ENCODE measurements around the gene UPP2.

The UPP2 gene

DNA sequence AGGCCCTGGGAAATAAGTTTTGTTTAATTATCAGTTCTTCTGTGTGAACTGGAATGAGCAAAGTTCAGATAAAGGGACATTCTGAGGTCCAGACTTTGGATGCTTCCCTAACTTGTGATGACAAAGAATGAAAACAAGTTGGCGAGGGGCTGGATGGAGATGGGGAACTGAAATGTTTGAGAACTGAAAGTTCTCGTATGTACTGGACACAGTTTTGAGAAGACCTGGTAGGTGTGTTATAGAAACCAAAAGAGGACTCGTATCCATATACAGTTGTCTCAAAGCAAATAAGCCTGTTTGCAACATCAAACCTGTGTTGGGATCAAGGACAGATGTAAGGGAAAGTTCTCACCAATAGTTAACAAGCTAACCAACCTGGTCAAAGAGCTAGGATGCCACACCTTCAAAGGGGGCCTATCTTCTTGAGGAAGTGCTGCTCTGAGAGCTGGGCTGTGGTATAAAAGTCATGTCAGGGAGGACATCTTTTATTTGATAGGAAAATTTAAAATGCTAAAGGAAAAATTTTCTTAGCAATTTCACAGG is at the start of gene UPP2:
TSS of gene UPP2 (plus strand) at position 493 of the 543 bp plus-strand sequence. CDS start 188 bp downstream, outside the sequence.
- DNase-seq (ENCODE audit: low read depth in 2 of 2) = no peak

DNA sequence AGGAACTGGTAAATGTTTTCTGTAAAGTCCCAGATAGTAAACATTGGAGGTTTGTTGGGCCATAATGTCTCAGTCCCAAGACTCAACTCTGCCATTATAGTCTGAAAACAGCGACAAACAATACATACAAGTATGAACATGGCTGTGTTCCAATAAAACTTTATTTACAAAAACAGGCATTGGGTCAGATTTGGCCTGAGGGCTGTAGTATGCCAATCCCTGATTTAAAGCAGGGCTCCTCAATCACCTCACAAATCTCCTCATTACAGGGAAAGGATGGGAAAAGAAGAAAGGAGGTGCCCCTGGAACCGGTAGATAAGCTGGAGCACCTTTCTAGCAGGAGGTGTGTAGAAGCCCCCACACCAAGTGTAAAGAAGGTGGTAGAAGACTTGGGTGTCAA is 48.9 kb upstream of the UPP2 start:
- no peak for DNase-seq (ENCODE audit: low read depth in 2 of 2)

- no peak for DNase-seq (ENCODE audit: low read depth in 2 of 2)
These were observed 44.8 kb upstream of the UPP2 start for GRCh38 chr2:158056875-158057274.

GRCh38 chr2:158060160-158060834 is 41.4 kb upstream of the UPP2 start:
- no peak for DNase-seq (ENCODE audit: low read depth in 2 of 2)

DNA sequence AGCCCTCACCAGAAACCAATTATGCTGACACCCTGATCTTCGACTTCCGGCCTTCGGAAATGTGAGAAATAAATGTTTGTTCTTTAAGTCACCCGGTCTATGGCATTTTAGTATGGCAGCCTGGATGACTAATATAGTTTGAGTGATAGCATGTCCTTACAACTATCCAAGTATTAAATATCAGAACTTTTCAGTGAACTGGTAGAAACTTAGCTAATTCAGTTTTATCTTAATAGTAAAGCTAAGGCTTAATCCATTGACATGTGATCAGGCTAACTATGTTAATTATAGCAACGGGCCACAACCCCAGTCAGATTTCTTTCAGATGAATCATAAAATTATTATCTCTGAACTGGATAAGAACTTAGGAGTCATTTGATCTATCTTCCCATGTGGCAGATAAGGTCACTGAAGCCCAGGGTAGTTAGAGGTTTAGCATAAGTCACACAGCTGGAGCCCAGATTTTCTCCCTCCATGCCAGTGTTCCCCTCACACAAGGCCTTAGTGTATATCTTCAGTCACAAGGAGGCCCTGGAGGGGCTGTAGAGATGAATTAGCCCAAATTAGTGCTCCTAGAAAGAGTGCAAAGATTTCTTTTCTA is 40.7 kb upstream of the UPP2 start:
- no peak for DNase-seq (ENCODE audit: low read depth in 2 of 2)

- DNase-seq (ENCODE audit: low read depth in 2 of 2) = no peak
These were observed 39.9 kb upstream of the UPP2 start for GRCh38 chr2:158061763-158062162.

DNA sequence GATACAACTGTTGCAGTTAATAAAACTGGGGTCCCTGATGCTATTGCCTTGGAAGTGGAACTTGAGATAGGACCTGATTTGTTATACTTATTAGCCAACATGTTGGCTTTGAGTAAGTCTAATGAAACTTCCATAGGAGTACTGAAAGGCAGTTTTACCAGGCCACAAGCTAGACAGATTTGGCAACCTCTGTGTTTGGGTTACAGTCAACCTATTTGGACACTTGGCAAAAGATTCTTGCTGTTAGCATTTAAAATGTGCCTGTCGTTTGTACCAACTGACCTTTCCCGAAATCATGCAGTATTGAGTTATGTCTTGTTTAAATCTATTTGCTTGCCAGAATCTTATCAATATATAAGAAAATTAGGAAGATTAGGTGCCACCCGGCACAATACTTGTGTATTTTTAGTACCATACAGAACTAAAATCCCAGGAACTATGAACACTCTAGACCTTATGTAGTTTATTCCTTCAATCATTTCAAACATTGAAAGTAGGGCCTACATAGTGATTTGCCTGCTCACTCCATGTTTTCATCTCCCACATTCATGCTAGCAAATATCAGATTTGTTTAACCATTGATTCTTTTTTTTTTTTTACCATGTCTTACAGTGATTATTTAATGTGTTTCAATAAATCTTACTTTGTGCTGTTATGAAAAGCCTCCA is 35.5 kb upstream of the UPP2 start:
- DNase-seq (ENCODE audit: low read depth in 2 of 2) = no peak

- no peak for DNase-seq (ENCODE audit: low read depth in 2 of 2)
These were observed 30.7 kb upstream of the UPP2 start for GRCh38 chr2:158071018-158071417.

DNA sequence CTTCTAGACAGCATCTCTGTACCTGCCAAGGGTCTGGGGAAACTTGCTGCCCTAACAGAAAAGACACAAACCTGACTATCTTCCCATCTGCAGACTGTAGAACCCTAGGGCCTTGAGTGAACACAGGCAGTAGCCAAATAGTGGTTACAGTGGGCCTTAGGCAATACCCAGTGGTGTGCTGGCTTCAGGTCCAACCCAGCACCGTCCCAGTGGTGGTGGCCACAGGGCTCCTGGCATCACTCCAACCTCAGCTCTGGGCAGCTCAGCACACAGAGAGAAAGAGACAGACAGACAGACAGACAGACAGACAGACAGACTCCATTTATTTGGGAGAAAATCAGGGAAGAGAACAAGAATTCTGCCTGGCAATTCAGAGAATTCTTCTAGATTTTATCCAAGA is 29.3 kb upstream of the UPP2 start:
- DNase-seq (ENCODE audit: low read depth in 2 of 2) = no peak

GRCh38 chr2:158079672-158080071 is 22.0 kb upstream of the UPP2 start:
- no peak for DNase-seq (ENCODE audit: low read depth in 2 of 2)

- no peak for DNase-seq (ENCODE audit: low read depth in 2 of 2)
These were observed 13.6 kb upstream of the UPP2 start for GRCh38 chr2:158088093-158088492.

DNA sequence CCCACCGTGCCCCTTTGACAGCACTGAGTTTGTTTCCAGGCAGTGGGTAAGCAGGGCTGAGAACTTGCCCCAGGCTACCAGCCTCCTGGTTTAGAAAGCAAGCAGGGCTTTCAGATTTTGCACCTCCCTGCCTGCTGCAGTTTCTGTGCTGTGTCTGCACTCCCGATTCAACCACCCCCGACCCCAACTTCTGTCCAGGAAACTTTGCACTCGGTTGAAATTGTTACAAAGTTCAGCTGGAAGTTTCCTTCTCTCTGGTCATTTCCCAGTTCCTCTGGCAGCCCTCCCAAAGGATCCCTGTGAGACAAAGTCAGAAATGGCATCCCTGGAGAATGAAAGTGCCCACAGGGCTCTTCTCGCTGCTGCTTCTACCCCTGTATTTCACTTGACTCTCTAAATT is 12.4 kb upstream of the UPP2 start:
- no peak for DNase-seq (ENCODE audit: low read depth in 2 of 2)

- no peak for DNase-seq (ENCODE audit: low read depth in 2 of 2)
These were observed 10.0 kb upstream of the UPP2 start for GRCh38 chr2:158091647-158092046.

GRCh38 chr2:158094487-158095092 is 7.1 kb upstream of the UPP2 start:
- no peak for DNase-seq (ENCODE audit: low read depth in 2 of 2)

DNA sequence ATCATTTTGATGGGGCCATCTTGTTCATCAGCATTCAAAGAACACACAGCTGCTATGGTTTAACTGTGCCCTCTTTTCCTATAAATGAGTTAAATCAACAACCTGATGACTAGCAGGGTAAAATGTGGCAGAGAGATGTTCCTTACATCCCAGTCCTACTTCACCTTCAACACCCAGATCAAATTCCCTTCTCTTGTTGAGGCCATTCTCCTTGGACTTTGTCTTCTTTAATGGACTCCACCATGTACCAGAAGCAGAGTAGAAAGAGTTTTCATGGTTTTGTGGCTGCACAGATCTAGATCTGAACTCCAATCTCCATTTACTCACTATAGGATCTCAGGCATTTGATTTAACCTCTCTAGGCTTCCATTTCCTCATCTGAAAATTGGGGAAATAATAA is 6.4 kb upstream of the UPP2 start:
- no peak for DNase-seq (ENCODE audit: low read depth in 2 of 2)

DNA sequence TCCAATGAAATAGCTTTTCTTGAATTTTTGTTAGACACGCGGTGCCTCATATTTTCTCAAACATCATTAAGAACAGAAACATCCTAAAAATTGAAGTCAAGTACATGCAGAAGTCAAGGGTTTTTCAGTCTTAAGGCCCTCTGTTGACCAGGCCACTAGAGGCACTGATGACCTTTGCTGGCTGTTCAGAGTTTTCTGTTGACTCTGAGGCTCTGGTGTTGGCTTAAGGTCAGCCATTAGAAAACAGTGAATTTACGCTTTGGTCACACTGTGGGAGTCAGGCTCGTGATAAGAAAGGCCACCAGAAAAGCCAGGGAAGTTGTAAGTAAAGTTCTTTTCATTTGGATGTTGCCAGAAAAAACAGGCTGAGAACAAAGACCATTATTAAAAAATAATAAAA is 5.8 kb upstream of the UPP2 start:
- no peak for DNase-seq (ENCODE audit: low read depth in 2 of 2)

GRCh38 chr2:158097481-158097880 is 4.2 kb upstream of the UPP2 start:
- no peak for DNase-seq (ENCODE audit: low read depth in 2 of 2)

DNA sequence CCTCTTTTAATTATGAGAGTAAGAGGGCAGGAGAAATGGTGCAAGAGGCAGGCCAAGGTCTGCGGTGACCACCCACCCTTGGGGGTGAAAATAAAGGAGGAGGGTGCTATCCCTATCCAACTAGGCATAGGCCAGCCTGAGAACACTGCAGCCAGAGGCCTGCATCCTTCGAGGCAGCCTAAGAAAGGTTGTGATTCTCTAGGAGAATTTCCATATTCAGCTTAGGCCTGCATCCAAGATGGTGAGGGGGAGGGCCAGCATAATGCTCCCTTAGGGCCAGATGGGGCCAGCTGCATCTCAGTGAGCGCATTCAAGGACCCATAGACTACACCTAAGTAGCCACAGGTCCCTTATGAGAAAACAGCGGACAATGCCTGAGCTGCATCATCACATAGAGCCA is 3.5 kb upstream of the UPP2 start:
- no peak for DNase-seq (ENCODE audit: low read depth in 2 of 2)

GRCh38 chr2:158099716-158100115 is 2.0 kb upstream of the UPP2 start:
- DNase-seq (ENCODE audit: low read depth in 2 of 2) = no peak

DNA sequence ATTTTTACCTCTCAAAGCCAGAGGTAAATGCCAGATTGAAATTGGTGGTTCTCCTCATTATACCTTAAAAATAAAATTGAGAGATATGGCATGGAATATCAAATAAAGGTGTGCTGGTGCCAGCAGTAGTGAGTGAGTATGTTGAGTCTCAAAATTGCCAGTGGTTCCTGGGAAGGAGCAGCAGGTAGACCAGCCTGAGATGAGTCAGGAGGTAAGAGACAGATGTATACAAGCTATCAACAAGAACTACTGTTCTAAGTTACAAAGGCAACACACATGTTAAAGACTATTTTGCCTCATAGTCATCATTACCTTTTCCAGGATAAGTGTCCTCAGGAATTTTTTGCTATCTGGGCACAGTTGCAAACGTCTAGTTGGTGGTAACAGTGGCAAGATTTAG is 1.3 kb upstream of the UPP2 start:
- DNase-seq (ENCODE audit: low read depth in 2 of 2) = no peak

GRCh38 chr2:158102446-158102845 is 770 bp downstream of the UPP2 start:
- DNase-seq (ENCODE audit: low read depth in 2 of 2) = no peak

DNA sequence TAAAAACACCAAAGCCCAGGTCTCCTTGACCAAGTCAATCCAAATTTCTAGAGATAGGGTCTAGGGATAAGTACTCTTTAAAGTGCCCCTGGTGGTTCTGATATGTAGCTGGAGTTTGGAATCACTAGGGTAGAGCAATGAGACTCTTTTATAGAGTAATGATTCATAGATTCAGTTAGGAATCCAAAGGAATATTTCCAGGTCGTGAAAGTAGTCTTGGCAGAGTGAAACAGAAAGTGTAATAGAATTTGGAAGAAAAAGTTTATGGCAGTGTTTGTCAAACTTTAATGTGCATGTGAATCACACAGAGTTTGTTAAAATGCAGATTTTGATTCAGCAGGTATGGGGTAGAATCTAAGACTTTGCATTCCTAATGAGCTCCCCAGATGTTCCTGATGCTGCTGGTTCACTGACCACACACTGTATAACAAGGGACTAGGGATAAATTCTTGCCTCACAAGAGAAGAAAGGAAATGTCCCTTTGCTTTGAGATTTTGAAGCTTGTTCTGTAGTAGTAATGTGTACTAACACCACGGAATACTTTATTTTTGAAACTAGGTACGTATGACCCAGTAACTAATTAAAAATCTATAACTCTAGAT is 1.8 kb downstream of the UPP2 start:
- no peak for DNase-seq (ENCODE audit: low read depth in 2 of 2)
